Omental fat pad (tissue), 4 donors: Measurements from ENCODE around the gene RIPOR2. TPM values are rescaled to one million over a fixed set of nuclear protein-coding genes. Genes with fewer than 3 reads are reported as not detected.
"Not testable (repeated sequence)": the region's sequence is repeated elsewhere in the genome, so short reads cannot be mapped to it uniquely, and the experiment has no call there.

Experiments
- ATAC-seq: fragments of 150-250 bp; one replicate; pipeline ENCODE4 v1.9.1; 2016; ENCODE audit warnings: mild to moderate bottlenecking, moderate library complexity; ENCODE audit not compliant: low FRiP score
- DNase-seq: peaks from one replicate; pipeline ENCODE4 v3.0.0-alpha.2; 2019; ENCODE audit warnings: low spot score
- CTCF ChIP-seq, 3 donors: fragments of 450-650 bp; IDR thresholded peaks; one replicate each; pipeline ENCODE4 v1.5.1; 2016 to 2017; ENCODE audit warnings: antibody characterized with exemption in 3 of 3, mild to moderate bottlenecking in 3 of 3, moderate library complexity in 2 of 3
- total RNA-seq, 4 donors: library from RNA; depleted of rRNA; stranded (reverse); fragments of >200 nt; gene quantifications; one replicate each; pipeline ENCODE4 v1.1.0, GENCODE V29; 2016

The RIPOR2 gene
- total RNA-seq, 4 donors from 2014 or later = 13.9 to 75.0 (median 15.0) TPM

GRCh38 chr6:24766680-24767462, 168.9 kb downstream of the RIPOR2 start:
- ATAC-seq (no peak), DNase-seq (no peak)
- TF ChIP-seq CTCF (IDR thresholded peaks at IDR 0.05) = no peak

GRCh38 chr6:24765968-24766367, 169.8 kb downstream of the RIPOR2 start:
- DNase-seq, ATAC-seq: not testable (repeated sequence)

- ATAC-seq, DNase-seq: not testable (repeated sequence)
Observed at GRCh38 chr6:24764833-24765828, 170.6 kb downstream of the RIPOR2 start.

- no peak for ATAC-seq
- TF ChIP-seq CTCF (IDR thresholded peaks at IDR 0.05) = no peak
Observed at GRCh38 chr6:24763578-24763977, 172.2 kb downstream of the RIPOR2 start.

GRCh38 chr6:24761851-24762250, 173.9 kb downstream of the RIPOR2 start:
- DNase-seq (no peak), ATAC-seq (no peak)
- TF ChIP-seq CTCF (IDR thresholded peaks at IDR 0.05) = no peak

More at GRCh38 chr6:24763578-24763977, 172.2 kb downstream of the RIPOR2 start:
- no peak for DNase-seq

- TF ChIP-seq CTCF (IDR thresholded peaks at IDR 0.05) = no peak
- ATAC-seq (no peak), DNase-seq (no peak)
Observed at GRCh38 chr6:24761193-24761835, 174.4 kb downstream of the RIPOR2 start.

GRCh38 chr6:24760210-24760609, 175.6 kb downstream of the RIPOR2 start:
- no peak for TF ChIP-seq CTCF (IDR thresholded peaks at IDR 0.05)
- DNase-seq = no peak
- no peak for ATAC-seq
